GM12891 (cell line): ENCODE measurements around the gene TUBB1.
A peak's percentile ranks its signal among the peaks of the same experiment; 100 is the strongest.

Source experiments
- DNase-seq: peaks from one replicate; pipeline ENCODE4 v3.0.0; 2011; ENCODE audit warnings: low spot score; ENCODE audit not compliant: insufficient read length
- FAIRE-seq: peaks from 2 replicates; lab custom pipeline; 2011; peaks lifted over from hg19 to GRCh38; lab: Jason Lieb, UNC
- PAX5 ChIP-seq: IDR thresholded peaks from 2 replicates; pipeline ENCODE4 v1.6.1; 2011; ENCODE audit warnings: low read length, moderate library complexity, mild to moderate bottlenecking; ENCODE audit not compliant: insufficient read depth, severe bottlenecking
- POLR2A ChIP-seq: IDR thresholded peaks from 2 replicates; pipeline ENCODE4 v1.6.1; 2011; ENCODE audit warnings: low read depth, low read length, control low read depth
- POLR2AphosphoS5 ChIP-seq: IDR thresholded peaks from 2 replicates; pipeline ENCODE4 v1.6.1; 2011; ENCODE audit warnings: low read depth, low read length, control low read depth
- POU2F2 ChIP-seq: IDR thresholded peaks from 2 replicates; pipeline ENCODE4 v1.6.1; 2011; ENCODE audit warnings: low read depth, mild to moderate bottlenecking, control low read depth, low read length, moderate library complexity
- SPI1 ChIP-seq: IDR thresholded peaks from 2 replicates; pipeline ENCODE4 v1.6.1; 2011; ENCODE audit warnings: low read depth, low read length, control low read depth
- TAF1 ChIP-seq: IDR thresholded peaks from 2 replicates; pipeline ENCODE4 v1.6.1; 2011; ENCODE audit warnings: low read depth, low read length, control low read depth

TUBB1 gene

GRCh38 chr20:59004763-59005522 lies 14.3 kb upstream of the TUBB1 start:
- peak; percentile 50 for TF ChIP-seq POLR2AphosphoS5
- TF ChIP-seq POU2F2: 0 out of 2 replicates have a peak, but pooled peaks have one; percentile 41
- peak; percentile 87 for TF ChIP-seq POLR2A
- TF ChIP-seq TAF1: peak; percentile 57; the same call in 1 of the 2 replicates
- peak; percentile 92 for TF ChIP-seq SPI1
- TF ChIP-seq PAX5: no peak
- FAIRE-seq: peak; percentile 71
- peak; percentile 61 for DNase-seq

- TF ChIP-seq POLR2AphosphoS5 (peak; percentile 65), TAF1 (peak; percentile 27; the same call in 1 of the 2 replicates), POU2F2 (no peak), POLR2A (peak; percentile 55; the same call in 1 of the 2 replicates), PAX5 (no peak), SPI1 (no peak)
- no peak for DNase-seq
Observed at GRCh38 chr20:59005523-59006166, 13.6 kb upstream of the TUBB1 start.

GRCh38 chr20:59006167-59006863 lies 12.9 kb upstream of the TUBB1 start:
- FAIRE-seq (no peak), DNase-seq (no peak)
- TF ChIP-seq POU2F2 (peak; percentile 16; the same call in 1 of the 2 replicates), POLR2A (peak; percentile 40; the same call in 1 of the 2 replicates), TAF1 (no peak), POLR2AphosphoS5 (0 out of 2 replicates have a peak, but pooled peaks have one; percentile 54)

More at GRCh38 chr20:59005523-59006166, 13.6 kb upstream of the TUBB1 start:
- FAIRE-seq: no peak

GRCh38 chr20:59006864-59007664 lies 12.2 kb upstream of the TUBB1 start, which contains the start of gene CTSZ:
CTSZ (minus strand) TSS chr20:59007254; CDS start chr20:59007128, 126 bp downstream.
- TF ChIP-seq TAF1: no peak; the same call in 1 of the 2 replicates
- peak; percentile 74 for TF ChIP-seq POLR2AphosphoS5
- peak; percentile 62 for TF ChIP-seq POLR2A
- peak; percentile 47 for TF ChIP-seq POU2F2
- TF ChIP-seq PAX5: no peak
- TF ChIP-seq SPI1: no peak
- peak; percentile 40 for FAIRE-seq
- peak; percentile 61 for DNase-seq

GRCh38 chr20:59007665-59008511 lies 11.3 kb upstream of the TUBB1 start:
- FAIRE-seq (peak; percentile 26), DNase-seq (peak; percentile 80)
- TF ChIP-seq POLR2A (peak; percentile 40; the same call in 1 of the 2 replicates), TAF1 (peak; percentile 44; the same call in 1 of the 2 replicates), POU2F2 (peak; percentile 88), SPI1 (peak; percentile 100), PAX5 (peak; percentile 40), POLR2AphosphoS5 (peak; percentile 32; the same call in 1 of the 2 replicates)

- DNase-seq: no peak
- no peak for FAIRE-seq
- TF ChIP-seq POU2F2 (no peak), SPI1 (no peak), POLR2AphosphoS5 (no peak)
Observed at GRCh38 chr20:59008715-59009336, 10.4 kb upstream of the TUBB1 start.

- no peak for TF ChIP-seq POU2F2
- TF ChIP-seq TAF1: no peak
- TF ChIP-seq POLR2A: no peak
- TF ChIP-seq POLR2AphosphoS5: no peak
- no peak for TF ChIP-seq SPI1
- no peak for TF ChIP-seq PAX5
- no peak for DNase-seq
- no peak for FAIRE-seq
Observed at GRCh38 chr20:59010321-59010994, 8.8 kb upstream of the TUBB1 start.
